ENCODE data around the gene DCTN4. TPM values are rescaled to one million over a fixed set of nuclear protein-coding genes. Genes with fewer than 3 reads are reported as not detected.
A peak's percentile ranks its signal among the peaks of the same experiment; 100 is the strongest.

DCTN4 gene
- total RNA-seq, 1 donor from 2014 or later, result 43.9 TPM

GRCh38 chr5:150692276-150692675 lies 66.5 kb downstream of the DCTN4 start:
- Mint-ChIP-seq H3K36me3 (ENCODE audit: low read depth) (peaks cover 68% of the 10 kb centered on the region), H3K27me3 (no peaks in the 10 kb centered on the region), H3K27ac (no peak overlapping the region), H3K9me3 (no peaks in the 10 kb centered on the region), H3K4me1 (peaks cover 2% of the 10 kb centered on the region), H3K4me3 (no peak overlapping the region)
- no peak for DNase-seq
- intact Hi-C loops (cut with micrococcal nuclease), result no loop called here

- H3K4me3 Mint-ChIP-seq, result no peak overlapping the region
- H3K9me3 Mint-ChIP-seq, result no peaks in the 10 kb centered on the region
- H3K27ac Mint-ChIP-seq, result no peak overlapping the region
- intact Hi-C loops (cut with micrococcal nuclease), result no loop called here
- no peaks in the 10 kb centered on the region for H3K27me3 Mint-ChIP-seq
- DNase-seq, result no peak
- peaks cover 59% of the 10 kb centered on the region for H3K36me3 Mint-ChIP-seq (ENCODE audit: low read depth)
- H3K4me1 Mint-ChIP-seq, result no peaks in the 10 kb centered on the region
Observed at GRCh38 chr5:150690760-150691159, 68.1 kb downstream of the DCTN4 start.

- intact Hi-C loops (cut with micrococcal nuclease), result no loop called here
Observed at GRCh38 chr5:150689120-150689519, 69.7 kb downstream of the DCTN4 start.

DNA sequence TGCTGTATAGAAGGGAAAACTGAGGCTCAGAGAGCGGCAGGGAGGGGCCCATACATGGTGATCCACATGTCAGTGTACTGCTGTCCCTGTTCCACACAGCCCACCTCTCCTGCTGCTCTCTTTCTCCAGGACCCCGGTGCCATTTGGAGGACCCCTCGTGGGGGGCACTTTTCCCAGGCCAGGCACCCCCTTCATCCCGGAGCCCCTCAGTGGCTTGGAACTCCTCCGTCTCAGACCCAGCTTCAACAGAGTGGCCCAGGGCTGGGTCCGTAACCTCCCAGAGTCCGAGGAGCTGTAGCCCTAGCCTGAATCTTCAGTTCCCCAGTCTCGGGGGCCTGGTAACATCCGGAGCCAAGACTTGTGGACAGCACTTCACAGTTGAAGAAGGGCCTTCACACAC lies 82.2 kb downstream of the DCTN4 start:
- peaks cover 6% of the 10 kb centered on the region for H3K27me3 Mint-ChIP-seq
- no peak overlapping the region for H3K4me3 Mint-ChIP-seq
- H3K9me3 Mint-ChIP-seq, result no peaks in the 10 kb centered on the region
- peaks cover 3% of the 10 kb centered on the region for H3K4me1 Mint-ChIP-seq
- no peaks in the 10 kb centered on the region for H3K36me3 Mint-ChIP-seq (ENCODE audit: low read depth)
- H3K27ac Mint-ChIP-seq, result no peak overlapping the region
- no peak for DNase-seq
- intact Hi-C loops (cut with micrococcal nuclease), result no loop called here

More at GRCh38 chr5:150689120-150689519, 69.7 kb downstream of the DCTN4 start:
- no peak overlapping the region for H3K4me3 Mint-ChIP-seq
- DNase-seq, result no peak
- H3K36me3 Mint-ChIP-seq (ENCODE audit: low read depth), result peaks cover 44% of the 10 kb centered on the region
- H3K27ac Mint-ChIP-seq, result no peak overlapping the region
- H3K27me3 Mint-ChIP-seq, result no peaks in the 10 kb centered on the region
- no peaks in the 10 kb centered on the region for H3K4me1 Mint-ChIP-seq
- no peaks in the 10 kb centered on the region for H3K9me3 Mint-ChIP-seq

GRCh38 chr5:150675069-150675468 lies 83.7 kb downstream of the DCTN4 start:
- no peak for DNase-seq
- Mint-ChIP-seq H3K9me3 (no peaks in the 10 kb centered on the region), H3K27me3 (peaks cover 20% of the 10 kb centered on the region), H3K27ac (no peak overlapping the region), H3K36me3 (ENCODE audit: low read depth) (no peaks in the 10 kb centered on the region), H3K4me3 (no peak overlapping the region), H3K4me1 (peaks cover 3% of the 10 kb centered on the region)
- intact Hi-C loops (cut with micrococcal nuclease), result no loop called here

- Mint-ChIP-seq H3K9me3 (no peaks in the 10 kb centered on the region), H3K27me3 (peaks cover 23% of the 10 kb centered on the region), H3K36me3 (ENCODE audit: low read depth) (no peaks in the 10 kb centered on the region), H3K4me3 (no peak overlapping the region), H3K27ac (no peak overlapping the region), H3K4me1 (peaks cover 3% of the 10 kb centered on the region)
- intact Hi-C loops (cut with micrococcal nuclease), result no loop called here
- DNase-seq, result no peak
Observed at GRCh38 chr5:150674341-150674821, 84.4 kb downstream of the DCTN4 start.

DNA sequence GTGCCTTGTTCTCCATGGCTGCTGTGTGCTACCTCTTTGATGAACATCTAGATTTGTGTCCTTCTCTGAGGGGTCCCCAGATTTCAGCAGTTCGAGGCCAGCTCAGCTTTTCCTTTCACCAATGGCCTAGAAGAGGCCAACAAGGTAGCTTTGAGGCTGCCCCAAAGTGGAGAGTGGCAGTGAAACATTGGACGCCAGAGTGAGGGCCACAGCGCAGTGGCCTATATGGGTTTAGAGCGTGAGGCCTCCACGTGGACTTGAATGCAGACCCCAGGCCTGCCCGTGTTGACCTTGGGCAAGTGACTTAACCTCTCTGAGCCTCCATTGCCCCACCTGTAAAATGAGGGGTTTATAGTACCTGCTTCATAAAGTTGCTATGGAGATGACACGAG lies 85.9 kb downstream of the DCTN4 start:
- DNase-seq, result no peak
- peak overlapping the region; percentile 80 for H3K4me3 Mint-ChIP-seq
- peaks cover 25% of the 10 kb centered on the region for H3K27me3 Mint-ChIP-seq
- intact Hi-C loops (cut with micrococcal nuclease), result no loop called here
- H3K27ac Mint-ChIP-seq, result no peak overlapping the region
- peaks cover 3% of the 10 kb centered on the region for H3K4me1 Mint-ChIP-seq
- no peaks in the 10 kb centered on the region for H3K9me3 Mint-ChIP-seq
- H3K36me3 Mint-ChIP-seq (ENCODE audit: low read depth), result no peaks in the 10 kb centered on the region

- no peak overlapping the region for H3K27ac Mint-ChIP-seq
- peak overlapping the region; percentile 80 for H3K4me3 Mint-ChIP-seq
- no peaks in the 10 kb centered on the region for H3K36me3 Mint-ChIP-seq (ENCODE audit: low read depth)
- H3K27me3 Mint-ChIP-seq, result peaks cover 25% of the 10 kb centered on the region
- peaks cover 3% of the 10 kb centered on the region for H3K4me1 Mint-ChIP-seq
- no peaks in the 10 kb centered on the region for H3K9me3 Mint-ChIP-seq
- DNase-seq, result peak; percentile 74
- intact Hi-C loops (cut with micrococcal nuclease), result no loop called here
Observed at GRCh38 chr5:150672237-150672883, 86.5 kb downstream of the DCTN4 start.

DNA sequence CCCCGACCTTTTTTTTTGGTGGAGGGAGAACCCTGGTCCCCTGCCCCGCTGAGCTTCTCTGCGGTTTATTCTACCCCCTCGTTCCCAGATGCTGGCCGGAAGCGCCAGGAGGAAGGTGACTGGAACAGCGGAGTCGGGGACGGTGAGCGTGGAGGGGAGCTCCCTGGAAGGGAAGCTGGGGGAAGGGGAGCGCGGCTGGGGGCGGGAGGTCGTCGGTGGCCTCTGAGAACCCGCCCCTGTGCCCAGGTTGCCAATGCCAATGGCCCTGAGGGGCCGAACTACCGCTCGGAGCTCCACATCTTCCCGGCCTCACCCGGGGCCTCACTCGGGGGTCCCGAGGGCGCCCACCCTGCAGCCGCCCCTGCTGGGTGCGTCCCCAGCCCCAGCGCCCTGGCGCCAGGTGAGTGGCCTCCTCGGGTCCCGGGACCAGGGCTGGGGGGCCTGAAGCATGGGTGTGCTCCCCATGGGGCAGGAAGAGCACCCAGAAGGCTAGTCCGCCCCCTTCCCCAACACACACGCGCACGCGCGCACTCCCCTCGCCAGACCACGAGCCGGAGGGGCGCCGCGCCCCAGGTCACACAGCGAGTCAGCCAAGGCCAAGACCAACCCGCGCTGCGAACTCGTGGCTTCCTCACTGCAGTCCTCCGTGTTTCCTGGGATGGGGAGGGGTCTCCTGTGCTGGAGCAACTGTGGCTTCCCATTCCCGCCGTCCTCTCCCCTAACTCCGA lies 87.1 kb downstream of the DCTN4 start:
- Mint-ChIP-seq H3K4me3 (peak overlapping the region; percentile 80), H3K36me3 (ENCODE audit: low read depth) (no peaks in the 10 kb centered on the region), H3K27ac (no peak overlapping the region), H3K9me3 (no peaks in the 10 kb centered on the region), H3K4me1 (peaks cover 3% of the 10 kb centered on the region), H3K27me3 (peaks cover 25% of the 10 kb centered on the region)
- intact Hi-C loops (cut with micrococcal nuclease), result no loop called here
- peak; percentile 68 for DNase-seq

DNA sequence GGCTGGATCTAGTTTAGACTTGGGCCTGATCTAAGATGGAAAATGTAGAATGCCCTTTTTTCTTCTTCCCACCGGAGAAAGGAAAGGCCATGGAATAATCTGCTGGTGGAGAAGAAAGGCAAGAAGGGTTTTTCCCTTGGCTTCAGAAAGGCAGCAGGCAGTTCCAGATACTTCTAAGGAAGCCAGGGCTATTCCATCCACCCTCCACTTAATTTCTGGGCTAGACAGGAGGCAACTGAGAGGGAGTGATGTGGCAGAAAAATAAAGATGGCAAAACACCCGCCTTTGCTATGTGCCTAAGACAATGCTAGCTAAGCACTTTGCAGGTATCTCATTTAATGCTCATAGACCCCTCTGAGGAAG lies 87.9 kb downstream of the DCTN4 start:
- intact Hi-C loops (cut with micrococcal nuclease), result no loop called here
- Mint-ChIP-seq H3K27ac (no peak overlapping the region), H3K4me3 (peak overlapping the region; percentile 58), H3K27me3 (peaks cover 25% of the 10 kb centered on the region), H3K4me1 (peaks cover 3% of the 10 kb centered on the region), H3K9me3 (no peaks in the 10 kb centered on the region), H3K36me3 (ENCODE audit: low read depth) (no peaks in the 10 kb centered on the region)
- DNase-seq, result no peak

- Mint-ChIP-seq H3K27ac (no peak overlapping the region), H3K4me1 (peaks cover 3% of the 10 kb centered on the region), H3K36me3 (ENCODE audit: low read depth) (no peaks in the 10 kb centered on the region), H3K4me3 (peak overlapping the region; percentile 58), H3K9me3 (no peaks in the 10 kb centered on the region), H3K27me3 (peaks cover 25% of the 10 kb centered on the region)
- intact Hi-C loops (cut with micrococcal nuclease), result no loop called here
- no peak for DNase-seq
Observed at GRCh38 chr5:150670275-150670947, 88.4 kb downstream of the DCTN4 start.

- no peak overlapping the region for H3K27ac Mint-ChIP-seq
- DNase-seq, result no peak
- intact Hi-C loops (cut with micrococcal nuclease), result no loop called here
- no peaks in the 10 kb centered on the region for H3K9me3 Mint-ChIP-seq
- H3K4me3 Mint-ChIP-seq, result no peak overlapping the region
- no peaks in the 10 kb centered on the region for H3K36me3 Mint-ChIP-seq (ENCODE audit: low read depth)
- peaks cover 24% of the 10 kb centered on the region for H3K27me3 Mint-ChIP-seq
- H3K4me1 Mint-ChIP-seq, result no peaks in the 10 kb centered on the region
Observed at GRCh38 chr5:150665044-150665443, 93.8 kb downstream of the DCTN4 start.

- no peak overlapping the region for H3K27ac Mint-ChIP-seq
- intact Hi-C loops (cut with micrococcal nuclease), result no loop called here
Observed at GRCh38 chr5:150663936-150664335, 94.9 kb downstream of the DCTN4 start.

More at GRCh38 chr5:150663936-150664335, 94.9 kb downstream of the DCTN4 start:
- DNase-seq, result no peak
- no peak overlapping the region for H3K4me3 Mint-ChIP-seq
- H3K27me3 Mint-ChIP-seq, result peaks cover 21% of the 10 kb centered on the region
- no peaks in the 10 kb centered on the region for H3K9me3 Mint-ChIP-seq
- no peaks in the 10 kb centered on the region for H3K36me3 Mint-ChIP-seq (ENCODE audit: low read depth)
- no peaks in the 10 kb centered on the region for H3K4me1 Mint-ChIP-seq

Data from activated CD4-positive, alpha-beta T cell treated with anti-CD3 and anti-CD28 coated beads, Interleukin-2, amount 10 ng/mL, durations not matched to agents 24 days and 14 days (primary cell).